Sigmoid colon (tissue), 3 donors: ENCODE results near the gene HOXC5.

Experiments
- POLR2A ChIP-seq, 2 donors: fragments of 450-650 bp; IDR thresholded peaks; one replicate each; pipeline ENCODE4 v1.6.1; 2016; ENCODE audit warnings: antibody characterized with exemption in 2 of 2, mild to moderate bottlenecking in 2 of 2, moderate library complexity in 2 of 2
- TF ChIP-seq, protein P1 (sequence below), 4 experiments: fragments of 450-650 bp in 3 of 4; fragments of 200-600 bp in 1 of 4; IDR thresholded peaks; one replicate each; pipeline ENCODE4 v1.5.1; 2016 to 2019; ENCODE audit warnings: antibody characterized with exemption in 4 of 4, mild to moderate bottlenecking in 3 of 4, moderate library complexity in 2 of 4

DNA sequence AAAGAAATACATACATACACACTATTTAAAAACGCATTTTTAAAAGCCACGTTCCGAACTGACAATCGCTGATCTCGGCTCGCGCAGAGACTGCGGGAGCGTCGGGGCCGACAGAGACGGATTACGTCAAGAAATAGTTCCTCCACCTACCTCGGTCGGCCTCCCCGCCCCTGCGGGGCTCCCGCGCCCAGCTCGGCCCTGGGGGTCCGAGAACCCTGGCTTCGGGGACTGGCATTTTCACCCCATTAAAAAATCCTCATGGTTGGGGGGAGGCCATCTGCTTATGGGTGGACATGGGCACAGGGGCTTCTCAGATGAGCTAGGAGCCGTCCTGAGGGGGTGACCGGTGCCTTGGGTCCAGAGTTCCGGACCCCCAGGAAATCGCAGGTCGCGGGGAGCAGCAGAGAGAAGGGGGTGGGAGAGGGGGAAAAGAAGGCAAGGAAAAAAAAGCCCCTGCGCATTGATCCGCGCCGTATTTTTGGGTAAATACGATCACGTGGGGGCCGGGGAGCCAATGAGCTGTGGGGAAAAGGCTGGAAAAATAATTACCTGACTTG, 33.2 kb upstream of the HOXC5 start:
- TF ChIP-seq, protein P1, sequence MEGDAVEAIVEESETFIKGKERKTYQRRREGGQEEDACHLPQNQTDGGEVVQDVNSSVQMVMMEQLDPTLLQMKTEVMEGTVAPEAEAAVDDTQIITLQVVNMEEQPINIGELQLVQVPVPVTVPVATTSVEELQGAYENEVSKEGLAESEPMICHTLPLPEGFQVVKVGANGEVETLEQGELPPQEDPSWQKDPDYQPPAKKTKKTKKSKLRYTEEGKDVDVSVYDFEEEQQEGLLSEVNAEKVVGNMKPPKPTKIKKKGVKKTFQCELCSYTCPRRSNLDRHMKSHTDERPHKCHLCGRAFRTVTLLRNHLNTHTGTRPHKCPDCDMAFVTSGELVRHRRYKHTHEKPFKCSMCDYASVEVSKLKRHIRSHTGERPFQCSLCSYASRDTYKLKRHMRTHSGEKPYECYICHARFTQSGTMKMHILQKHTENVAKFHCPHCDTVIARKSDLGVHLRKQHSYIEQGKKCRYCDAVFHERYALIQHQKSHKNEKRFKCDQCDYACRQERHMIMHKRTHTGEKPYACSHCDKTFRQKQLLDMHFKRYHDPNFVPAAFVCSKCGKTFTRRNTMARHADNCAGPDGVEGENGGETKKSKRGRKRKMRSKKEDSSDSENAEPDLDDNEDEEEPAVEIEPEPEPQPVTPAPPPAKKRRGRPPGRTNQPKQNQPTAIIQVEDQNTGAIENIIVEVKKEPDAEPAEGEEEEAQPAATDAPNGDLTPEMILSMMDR (IDR thresholded peaks at IDR 0.05): no peak
- no peak for TF ChIP-seq POLR2A (IDR thresholded peaks at IDR 0.05)
